ENCODE measurements around the gene SEZ6L2. TPM values are rescaled to one million over a fixed set of nuclear protein-coding genes. Genes with fewer than 3 reads are reported as not detected.
"Not testable (repeated sequence)": the region's sequence is repeated elsewhere in the genome, so short reads cannot be mapped to it uniquely, and the experiment has no call there.

Gene SEZ6L2
- total RNA-seq, 1 donor from 2014 or later = 0.61 TPM

DNA sequence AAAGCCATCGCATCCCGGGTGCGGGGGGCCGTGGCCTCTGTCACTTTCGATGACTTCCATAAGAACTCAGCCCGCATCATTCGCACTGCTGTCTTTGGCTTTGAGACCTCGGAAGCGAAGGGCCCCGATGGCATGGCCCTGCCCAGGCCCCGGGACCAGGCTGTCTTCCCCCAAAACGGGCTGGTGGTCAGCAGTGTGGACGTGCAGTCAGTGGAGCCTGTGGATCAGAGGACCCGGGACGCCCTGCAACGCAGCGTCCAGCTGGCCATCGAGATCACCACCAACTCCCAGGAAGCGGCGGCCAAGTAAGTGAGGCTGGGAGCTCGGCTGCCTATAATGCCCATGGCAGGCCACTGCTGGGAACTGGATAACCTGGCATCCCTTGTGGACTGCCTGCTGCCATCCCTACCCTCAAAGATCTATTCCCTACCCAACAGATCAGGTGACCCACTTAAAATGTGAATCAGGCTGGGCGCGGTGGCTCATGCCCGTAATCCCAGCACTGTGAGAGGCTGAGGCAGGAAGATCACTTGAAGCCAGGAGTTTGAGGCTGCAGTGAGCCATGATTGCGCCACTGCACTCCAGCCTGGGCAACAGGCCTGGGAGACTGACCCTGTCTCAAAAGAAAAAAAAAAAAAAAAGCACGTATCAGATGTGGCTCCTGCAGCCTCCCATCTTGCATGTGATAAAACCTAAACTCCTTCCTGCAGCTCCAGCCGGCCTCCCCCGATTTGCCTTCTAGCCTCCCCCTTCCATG, 54.6 kb downstream of the SEZ6L2 start:
- H3K9me3 Mint-ChIP-seq = no peaks in the 10 kb centered on the region
- peaks cover 2% of the 10 kb centered on the region for H3K4me1 Mint-ChIP-seq
- no peak for DNase-seq
- peaks cover 45% of the 10 kb centered on the region for H3K36me3 Mint-ChIP-seq (ENCODE audit: low read depth)
- H3K27me3 Mint-ChIP-seq = no peaks in the 10 kb centered on the region
- H3K4me3 Mint-ChIP-seq = no peak overlapping the region
- intact Hi-C loops (cut with micrococcal nuclease) = no loop called here
- no peak overlapping the region for H3K27ac Mint-ChIP-seq

DNA sequence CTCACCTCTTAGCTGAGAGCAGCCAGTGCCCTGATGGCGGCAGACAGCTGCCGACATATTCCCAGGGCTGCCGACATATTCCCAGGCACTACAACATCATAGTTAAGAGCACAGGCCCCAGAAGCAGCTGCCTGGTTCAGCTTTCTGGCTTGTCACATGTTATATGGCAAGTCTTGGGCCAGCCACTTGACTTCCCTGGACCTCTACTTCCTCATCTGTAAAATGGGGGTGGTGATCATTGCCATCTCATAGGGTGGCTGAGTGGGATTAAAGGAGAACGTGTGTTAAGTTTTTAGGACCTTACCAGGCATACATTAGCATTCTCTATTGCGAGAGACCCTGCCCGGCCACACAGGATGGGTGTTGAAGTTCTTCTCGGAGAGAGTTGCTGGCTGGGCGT, 55.4 kb downstream of the SEZ6L2 start:
- H3K36me3 Mint-ChIP-seq (ENCODE audit: low read depth) = peaks cover 53% of the 10 kb centered on the region
- intact Hi-C loops (cut with micrococcal nuclease) = no loop called here
- no peak overlapping the region for H3K27ac Mint-ChIP-seq
- DNase-seq = no peak
- H3K4me3 Mint-ChIP-seq = no peak overlapping the region
- peaks cover 2% of the 10 kb centered on the region for H3K4me1 Mint-ChIP-seq
- no peaks in the 10 kb centered on the region for H3K27me3 Mint-ChIP-seq
- no peaks in the 10 kb centered on the region for H3K9me3 Mint-ChIP-seq

DNA sequence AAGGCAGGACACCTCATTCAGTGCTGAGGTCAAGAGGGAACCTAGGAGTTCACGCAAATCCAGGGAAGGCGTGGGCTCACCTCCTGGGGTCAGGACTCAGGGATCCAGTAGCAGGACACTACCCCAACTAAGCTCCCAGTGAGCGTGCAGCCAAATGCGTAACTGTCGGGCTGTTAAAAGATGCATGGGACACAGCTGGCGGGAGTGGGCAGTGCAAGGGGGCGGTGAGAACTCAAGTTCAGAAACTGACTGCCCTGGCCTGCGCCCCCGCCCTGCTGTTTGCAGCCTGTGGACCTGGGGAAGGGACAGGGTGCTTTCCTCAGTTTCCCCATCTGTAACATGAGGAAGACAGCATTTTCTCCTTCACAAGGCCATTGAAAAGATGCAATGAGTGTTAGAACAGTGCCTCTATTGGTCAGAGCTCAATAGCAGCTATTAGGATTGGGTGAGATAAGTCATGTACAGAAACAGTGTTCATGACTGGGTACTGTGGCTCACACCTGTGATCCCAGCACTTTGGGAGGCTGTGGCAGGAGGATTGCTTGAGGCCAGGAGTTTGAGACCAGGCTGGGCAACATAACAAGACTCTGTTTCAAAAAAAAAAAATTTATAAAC, 56.5 kb downstream of the SEZ6L2 start:
- intact Hi-C loops (cut with micrococcal nuclease) = no loop called here
- Mint-ChIP-seq H3K36me3 (ENCODE audit: low read depth) (peaks cover 50% of the 10 kb centered on the region), H3K27me3 (no peaks in the 10 kb centered on the region), H3K4me1 (no peaks in the 10 kb centered on the region), H3K9me3 (no peaks in the 10 kb centered on the region), H3K27ac (peak overlapping the region; percentile 9), H3K4me3 (no peak overlapping the region)
- no peak for DNase-seq

DNA sequence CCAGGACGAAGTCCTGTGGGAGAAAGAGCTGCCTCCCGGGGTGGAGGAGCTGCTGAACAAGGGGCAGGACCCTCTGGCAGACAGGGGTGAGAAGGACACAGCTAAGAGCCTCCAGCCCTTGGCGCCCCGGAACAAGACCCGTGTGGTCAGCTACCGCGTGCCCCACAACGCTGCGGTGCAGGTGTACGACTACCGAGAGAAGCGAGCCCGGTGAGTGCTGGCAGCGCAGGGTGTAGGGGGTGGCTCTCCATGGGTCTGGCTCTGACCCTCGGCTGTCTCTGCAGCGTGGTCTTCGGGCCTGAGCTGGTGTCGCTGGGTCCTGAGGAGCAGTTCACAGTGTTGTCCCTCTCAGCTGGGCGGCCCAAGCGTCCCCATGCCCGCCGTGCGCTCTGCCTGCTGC, 57.7 kb downstream of the SEZ6L2 start:
- peaks cover 51% of the 10 kb centered on the region for H3K36me3 Mint-ChIP-seq (ENCODE audit: low read depth)
- intact Hi-C loops (cut with micrococcal nuclease) = no loop called here
- no peak overlapping the region for H3K27ac Mint-ChIP-seq
- no peaks in the 10 kb centered on the region for H3K4me1 Mint-ChIP-seq
- H3K4me3 Mint-ChIP-seq = no peak overlapping the region
- DNase-seq = no peak
- H3K27me3 Mint-ChIP-seq = no peaks in the 10 kb centered on the region
- H3K9me3 Mint-ChIP-seq = no peaks in the 10 kb centered on the region

DNA sequence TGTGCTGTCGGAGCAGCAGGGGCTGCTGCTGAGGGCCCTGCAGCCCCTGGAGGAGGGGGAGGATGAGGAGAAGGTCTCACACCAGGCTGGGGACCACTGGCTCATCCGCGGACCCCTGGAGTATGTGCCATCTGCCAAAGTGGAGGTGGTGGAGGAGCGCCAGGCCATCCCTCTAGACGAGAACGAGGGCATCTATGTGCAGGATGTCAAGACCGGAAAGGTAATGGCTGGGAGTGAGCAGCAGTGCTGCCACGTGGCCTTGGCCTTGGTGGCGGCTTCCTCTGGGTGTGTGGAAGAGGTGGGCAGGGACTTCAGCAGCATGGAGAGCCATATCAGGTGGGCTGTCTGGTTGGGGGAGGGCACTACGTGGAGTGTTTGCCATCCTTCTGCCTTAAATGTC, 59.1 kb downstream of the SEZ6L2 start:
- Mint-ChIP-seq H3K9me3 (no peaks in the 10 kb centered on the region), H3K4me1 (no peaks in the 10 kb centered on the region), H3K27me3 (no peaks in the 10 kb centered on the region), H3K4me3 (no peak overlapping the region), H3K27ac (peak overlapping the region; percentile 18), H3K36me3 (ENCODE audit: low read depth) (peaks cover 52% of the 10 kb centered on the region)
- intact Hi-C loops (cut with micrococcal nuclease) = no loop called here
- DNase-seq = no peak

DNA sequence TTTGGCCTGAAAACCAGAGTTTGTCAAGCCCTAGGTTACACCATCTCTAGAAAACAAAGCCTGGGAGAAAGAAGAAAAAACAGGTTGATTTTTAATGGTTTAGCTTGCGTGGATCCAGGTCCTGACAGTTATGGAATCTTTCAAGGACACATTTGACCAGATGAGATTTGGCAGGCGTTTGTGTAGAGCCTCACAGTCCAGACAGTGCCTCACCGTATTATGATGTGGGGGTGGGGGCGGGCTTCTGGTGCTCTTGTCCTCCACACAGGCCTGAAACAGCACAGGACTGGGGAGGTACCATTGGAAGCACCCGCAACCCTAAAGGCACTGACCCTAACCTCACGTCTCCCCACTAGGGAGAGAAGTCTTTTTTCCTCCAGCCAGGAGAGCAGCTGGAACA, 59.5 kb downstream of the SEZ6L2 start:
- Mint-ChIP-seq H3K27me3 (no peaks in the 10 kb centered on the region), H3K4me1 (no peaks in the 10 kb centered on the region), H3K9me3 (no peaks in the 10 kb centered on the region), H3K27ac (peak overlapping the region; percentile 18), H3K4me3 (no peak overlapping the region), H3K36me3 (ENCODE audit: low read depth) (peaks cover 55% of the 10 kb centered on the region)
- intact Hi-C loops (cut with micrococcal nuclease) = no loop called here
- DNase-seq = no peak

DNA sequence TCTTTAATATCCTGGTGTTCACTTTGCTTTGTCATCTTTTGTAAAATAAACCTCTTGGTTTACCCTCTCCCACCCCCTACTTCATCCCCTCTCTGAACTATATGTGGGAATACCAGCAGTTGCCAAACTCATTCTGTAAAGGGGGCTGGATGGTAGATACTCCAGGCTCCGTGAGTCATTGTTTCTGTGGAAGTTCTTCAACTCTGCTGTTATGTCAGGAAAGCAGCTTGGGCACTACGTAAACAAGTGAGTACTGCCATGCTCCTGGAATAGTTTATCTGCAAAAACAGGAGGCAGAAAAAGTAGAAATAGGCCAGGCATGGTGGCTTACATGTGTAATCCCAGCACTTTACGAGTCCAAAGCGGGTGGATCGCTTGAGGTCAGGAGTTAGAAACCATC, 61.5 kb downstream of the SEZ6L2 start:
- peaks cover 3% of the 10 kb centered on the region for H3K4me1 Mint-ChIP-seq
- no peak overlapping the region for H3K27ac Mint-ChIP-seq
- DNase-seq = no peak
- no peaks in the 10 kb centered on the region for H3K27me3 Mint-ChIP-seq
- no peaks in the 10 kb centered on the region for H3K9me3 Mint-ChIP-seq
- no peak overlapping the region for H3K4me3 Mint-ChIP-seq
- peaks cover 62% of the 10 kb centered on the region for H3K36me3 Mint-ChIP-seq (ENCODE audit: low read depth)
- intact Hi-C loops (cut with micrococcal nuclease) = no loop called here

DNA sequence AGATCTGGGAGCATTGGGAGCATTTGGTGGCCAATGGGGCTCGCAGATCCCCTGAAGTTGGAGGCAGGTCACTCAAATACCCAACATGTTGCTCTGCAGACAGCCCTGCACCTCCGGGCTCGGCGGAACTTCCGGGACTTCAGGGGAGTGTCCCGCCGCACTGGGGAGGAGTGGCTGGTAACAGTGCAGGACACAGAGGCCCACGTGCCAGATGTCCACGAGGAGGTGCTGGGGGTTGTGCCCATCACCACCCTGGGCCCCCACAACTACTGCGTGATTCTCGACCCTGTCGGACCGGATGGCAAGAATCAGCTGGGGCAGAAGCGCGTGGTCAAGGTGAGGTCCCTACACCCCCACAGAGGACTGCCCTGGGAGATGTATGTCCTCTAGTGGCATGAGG, 62.7 kb downstream of the SEZ6L2 start:
- Mint-ChIP-seq H3K36me3 (ENCODE audit: low read depth) (peaks cover 66% of the 10 kb centered on the region), H3K27ac (no peak overlapping the region), H3K9me3 (no peaks in the 10 kb centered on the region), H3K4me1 (peaks cover 6% of the 10 kb centered on the region), H3K4me3 (no peak overlapping the region), H3K27me3 (no peaks in the 10 kb centered on the region)
- no peak for DNase-seq
- intact Hi-C loops (cut with micrococcal nuclease) = no loop called here

DNA sequence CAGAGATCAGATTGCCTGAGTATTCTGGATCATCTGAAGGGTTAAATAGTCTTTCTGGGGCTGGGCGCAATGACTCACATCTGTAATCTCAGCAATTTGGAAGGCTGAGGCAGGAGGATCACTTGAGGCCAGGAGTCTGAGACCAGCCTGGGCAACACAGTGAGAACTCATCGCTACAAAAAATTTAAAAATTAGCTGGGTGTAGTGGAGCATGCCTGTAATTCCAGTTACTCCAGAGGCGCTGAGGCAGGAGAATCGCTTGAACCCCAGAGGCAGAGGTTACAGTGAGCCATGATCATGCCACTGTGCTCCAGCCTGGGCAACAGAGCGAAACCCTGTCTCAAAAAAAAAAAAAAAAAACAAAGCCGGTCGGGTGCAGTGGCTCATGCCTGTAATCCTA, 63.4 kb downstream of the SEZ6L2 start:
- H3K4me1 Mint-ChIP-seq = peaks cover 6% of the 10 kb centered on the region
- intact Hi-C loops (cut with micrococcal nuclease) = no loop called here
- no peaks in the 10 kb centered on the region for H3K9me3 Mint-ChIP-seq
- H3K27me3 Mint-ChIP-seq = no peaks in the 10 kb centered on the region
- DNase-seq = no peak
- H3K4me3 Mint-ChIP-seq = no peak overlapping the region
- peak overlapping the region; percentile 63 for H3K27ac Mint-ChIP-seq
- peaks cover 64% of the 10 kb centered on the region for H3K36me3 Mint-ChIP-seq (ENCODE audit: low read depth)

DNA sequence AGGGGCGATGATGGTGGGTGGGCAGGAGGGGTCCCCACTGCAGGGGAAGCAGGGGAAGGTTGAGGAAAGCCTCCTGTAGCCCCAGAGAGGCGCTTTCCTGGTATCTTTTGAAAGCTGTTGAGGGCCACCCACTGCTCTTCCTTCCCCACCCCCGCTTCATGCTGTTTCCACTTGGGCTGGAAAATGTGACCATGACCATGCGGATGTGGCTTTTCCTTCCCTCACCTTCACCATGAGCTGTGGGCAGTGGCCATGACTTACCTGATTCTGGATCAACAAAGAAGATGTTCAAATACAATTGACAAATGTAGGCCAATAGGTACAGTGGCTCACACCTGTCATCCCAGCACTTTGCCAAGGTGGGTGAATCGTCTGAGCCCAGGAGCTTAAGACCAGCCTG, 65.3 kb downstream of the SEZ6L2 start:
- H3K27me3 Mint-ChIP-seq = no peaks in the 10 kb centered on the region
- peaks cover 9% of the 10 kb centered on the region for H3K4me1 Mint-ChIP-seq
- no peak for DNase-seq
- H3K4me3 Mint-ChIP-seq = no peak overlapping the region
- no peaks in the 10 kb centered on the region for H3K9me3 Mint-ChIP-seq
- intact Hi-C loops (cut with micrococcal nuclease) = no loop called here
- H3K36me3 Mint-ChIP-seq (ENCODE audit: low read depth) = peaks cover 59% of the 10 kb centered on the region
- peak overlapping the region; percentile 9 for H3K27ac Mint-ChIP-seq

DNA sequence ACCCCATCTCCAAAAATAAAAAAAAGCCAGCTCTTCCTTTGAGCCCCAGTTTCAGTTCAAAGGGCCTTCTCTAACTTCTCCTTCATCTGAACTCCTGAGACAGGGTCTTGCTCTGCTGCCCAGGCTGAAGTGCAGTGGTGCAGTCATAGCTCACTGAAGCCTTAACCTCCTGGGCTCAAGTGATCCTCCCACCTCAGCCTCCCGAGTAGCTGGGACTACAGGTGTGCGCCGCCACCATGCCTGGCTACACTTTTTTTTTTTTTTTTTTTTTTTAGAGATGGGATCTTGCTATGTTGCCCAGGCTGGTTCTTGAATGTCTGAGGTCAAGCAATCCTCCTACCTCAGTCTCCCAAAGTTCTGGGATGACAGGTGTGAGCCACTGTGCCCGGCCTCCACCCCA, 66.1 kb downstream of the SEZ6L2 start:
- H3K9me3 Mint-ChIP-seq; DNase-seq; H3K27ac Mint-ChIP-seq; H3K4me3 Mint-ChIP-seq; H3K27me3 Mint-ChIP-seq; intact Hi-C loops (cut with micrococcal nuclease); H3K4me1 Mint-ChIP-seq: not testable (repeated sequence)
- H3K36me3 Mint-ChIP-seq (ENCODE audit: low read depth) = peaks cover 55% of the 10 kb centered on the region

DNA sequence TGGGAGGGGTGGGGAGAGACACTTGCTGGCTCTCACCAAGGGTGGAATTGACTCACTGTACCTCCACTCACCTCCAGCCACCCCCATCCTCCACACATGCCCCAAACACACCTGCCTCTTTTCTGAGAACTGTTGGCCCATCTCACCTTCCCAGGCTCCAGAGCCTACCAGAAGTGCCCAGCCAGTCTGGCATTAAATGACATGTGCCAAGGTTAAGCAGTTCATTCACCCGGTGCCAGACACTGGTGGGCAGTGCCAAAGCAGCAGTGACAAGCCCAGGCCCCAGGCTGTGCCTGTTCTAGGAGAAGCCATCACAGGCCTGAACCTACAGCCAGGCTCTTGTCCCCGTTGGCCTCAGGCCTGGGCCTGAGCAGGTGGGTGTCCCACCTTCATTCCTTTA, 67.9 kb downstream of the SEZ6L2 start:
- Mint-ChIP-seq H3K27me3 (no peaks in the 10 kb centered on the region), H3K27ac (no peak overlapping the region), H3K4me1 (peaks cover 21% of the 10 kb centered on the region), H3K36me3 (ENCODE audit: low read depth) (peaks cover 49% of the 10 kb centered on the region), H3K4me3 (no peak overlapping the region), H3K9me3 (no peaks in the 10 kb centered on the region)
- intact Hi-C loops (cut with micrococcal nuclease) = no loop called here
- no peak for DNase-seq

DNA sequence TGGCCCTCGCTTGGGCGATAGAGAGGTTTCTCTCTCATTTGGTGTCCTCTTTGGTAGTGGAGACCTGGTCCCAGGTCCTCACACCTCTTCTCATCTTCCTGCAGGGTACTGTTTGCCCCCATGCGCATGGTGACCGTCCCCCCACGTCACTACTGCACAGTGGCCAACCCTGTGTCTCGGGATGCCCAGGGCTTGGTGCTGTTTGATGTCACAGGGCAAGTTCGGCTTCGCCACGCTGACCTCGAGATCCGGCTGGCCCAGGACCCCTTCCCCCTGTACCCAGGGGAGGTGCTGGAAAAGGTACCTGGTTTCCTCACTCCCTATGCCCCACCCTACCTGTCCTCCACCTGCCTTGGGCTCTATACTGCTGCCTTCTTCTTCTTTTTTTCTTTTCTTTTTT, 68.6 kb downstream of the SEZ6L2 start:
- Mint-ChIP-seq H3K36me3 (ENCODE audit: low read depth) (peaks cover 46% of the 10 kb centered on the region), H3K4me3 (no peak overlapping the region), H3K4me1 (peaks cover 24% of the 10 kb centered on the region), H3K9me3 (no peaks in the 10 kb centered on the region), H3K27me3 (no peaks in the 10 kb centered on the region), H3K27ac (no peak overlapping the region)
- intact Hi-C loops (cut with micrococcal nuclease) = no loop called here
- DNase-seq = no peak

DNA sequence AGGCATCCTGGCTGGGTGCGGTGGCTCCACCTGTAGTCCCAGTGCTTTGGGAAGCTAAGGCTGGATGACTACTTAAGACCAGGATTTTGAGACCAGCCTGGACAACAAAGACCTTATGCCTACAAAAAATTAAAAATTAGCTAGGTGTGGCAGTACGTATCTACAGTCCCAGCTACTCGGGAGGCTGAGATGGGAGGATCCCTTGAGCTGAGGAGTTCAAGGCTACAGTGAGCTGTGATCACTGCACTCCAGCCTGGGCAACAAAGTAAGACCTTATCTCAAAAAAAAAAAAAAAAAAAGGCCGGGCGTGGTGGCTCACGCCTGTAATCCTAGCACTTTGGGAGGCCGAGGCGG, 73.0 kb downstream of the SEZ6L2 start:
- Mint-ChIP-seq H3K36me3 (ENCODE audit: low read depth) (peaks cover 27% of the 10 kb centered on the region), H3K9me3 (no peaks in the 10 kb centered on the region), H3K4me3 (peak overlapping the region; percentile 85), H3K27me3 (no peaks in the 10 kb centered on the region), H3K27ac (peak overlapping the region; percentile 97), H3K4me1 (peaks cover 47% of the 10 kb centered on the region)
- no peak for DNase-seq
- intact Hi-C loops (cut with micrococcal nuclease) = loop anchor here (2.0 to 5.0 kb wide), 2 partner anchors 16 to 79 kb away; partner anchors contain the start of gene C16orf54
